NB4 (cell line): ENCODE results near the gene ARHGAP4.

Source experiments
- DNase-seq: peaks from one replicate; pipeline ENCODE4 v3.0.0; 2010; ENCODE audit warnings: low read depth
- H3K4me3 ChIP-seq: one replicate; pipeline ENCODE4 v1.5.1; 2011; ENCODE audit warnings: mild to moderate bottlenecking, low read depth, low read length, moderate library complexity
- CTCF ChIP-seq: IDR thresholded peaks from one replicate; pipeline ENCODE4 v1.5.1; 2012; ENCODE audit warnings: low read depth, low read length
- MYC ChIP-seq: IDR thresholded peaks from 2 replicates; pipeline ENCODE4 v1.6.1; 2011; ENCODE audit warnings: low read depth, low read length
- POLR2A ChIP-seq: IDR thresholded peaks from 2 replicates; pipeline ENCODE4 v1.6.1; 2011; ENCODE audit warnings: mild to moderate bottlenecking; ENCODE audit not compliant: insufficient read length; ENCODE audit errors: extremely low read depth
- TF ChIP-seq, protein P1 (sequence below): IDR thresholded peaks from 2 replicates; pipeline ENCODE4 v1.6.1; 2011; ENCODE audit warnings: low read depth, low read length

ARHGAP4 gene

GRCh38 chrX:153874085-153874365, 52.0 kb downstream of the ARHGAP4 start:
- DNase-seq = no peak
- H3K4me3 ChIP-seq = no peak overlapping the region
- TF ChIP-seq POLR2A = no peak
- no peak for TF ChIP-seq MYC
- TF ChIP-seq CTCF = no peak
- TF ChIP-seq, protein P1, sequence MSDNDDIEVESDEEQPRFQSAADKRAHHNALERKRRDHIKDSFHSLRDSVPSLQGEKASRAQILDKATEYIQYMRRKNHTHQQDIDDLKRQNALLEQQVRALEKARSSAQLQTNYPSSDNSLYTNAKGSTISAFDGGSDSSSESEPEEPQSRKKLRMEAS = no peak

DNA sequence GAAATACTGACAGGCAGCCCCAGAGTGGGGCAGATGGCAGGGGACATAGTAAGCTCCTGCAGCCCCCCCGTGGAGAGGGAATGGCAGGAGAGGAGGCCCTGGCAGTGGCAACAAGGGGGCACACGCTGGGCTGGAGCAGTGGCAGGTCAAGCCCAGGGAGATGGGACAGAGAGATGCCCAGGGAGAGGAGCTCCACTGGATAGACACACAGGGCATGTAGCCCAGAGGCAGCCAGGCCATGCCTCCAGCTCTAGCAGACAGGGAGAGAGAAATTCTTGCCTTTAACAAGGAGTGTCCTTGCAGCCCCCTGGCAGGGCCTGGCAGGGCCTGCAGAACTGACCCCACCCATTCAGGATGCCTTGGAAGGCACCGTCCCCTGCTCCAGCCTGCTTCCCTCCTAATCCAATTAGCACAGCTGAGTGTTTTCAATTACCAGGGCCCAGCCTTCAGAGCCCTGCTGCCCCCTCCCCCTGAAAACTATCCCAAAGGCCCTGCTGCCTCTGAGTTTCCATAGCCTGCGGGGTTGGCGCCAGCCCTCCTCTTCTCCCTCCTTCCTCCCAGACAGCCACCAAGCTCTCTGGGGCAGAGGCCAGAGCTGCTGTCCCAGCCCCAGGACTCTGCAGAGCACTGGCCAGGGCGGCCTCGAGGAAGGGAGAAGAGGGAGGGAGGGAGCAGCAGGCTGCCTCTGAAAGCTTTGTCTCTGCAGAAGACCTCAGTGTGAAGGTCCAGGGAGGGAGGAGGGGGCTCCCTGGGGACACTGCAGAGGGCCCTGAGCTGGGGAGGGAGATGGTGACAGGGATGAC, 52.6 kb downstream of the ARHGAP4 start:
- TF ChIP-seq POLR2A = no peak
- TF ChIP-seq CTCF = no peak
- TF ChIP-seq, protein P1 = no peak
- no peak for TF ChIP-seq MYC
- H3K4me3 ChIP-seq = no peak overlapping the region
- DNase-seq = no peak

- no peak for DNase-seq
- no peak for TF ChIP-seq POLR2A
- TF ChIP-seq, protein P1 = no peak
- no peak for TF ChIP-seq MYC
- no peak for TF ChIP-seq CTCF
- H3K4me3 ChIP-seq = no peak overlapping the region
Measured at GRCh38 chrX:153871946-153872878, 53.9 kb downstream of the ARHGAP4 start.

GRCh38 chrX:153871451-153871850, 54.6 kb downstream of the ARHGAP4 start:
- TF ChIP-seq, protein P1 = no peak
- TF ChIP-seq MYC = no peak
- TF ChIP-seq CTCF = no peak
- TF ChIP-seq POLR2A = no peak
- DNase-seq = no peak
- no peak overlapping the region for H3K4me3 ChIP-seq

DNA sequence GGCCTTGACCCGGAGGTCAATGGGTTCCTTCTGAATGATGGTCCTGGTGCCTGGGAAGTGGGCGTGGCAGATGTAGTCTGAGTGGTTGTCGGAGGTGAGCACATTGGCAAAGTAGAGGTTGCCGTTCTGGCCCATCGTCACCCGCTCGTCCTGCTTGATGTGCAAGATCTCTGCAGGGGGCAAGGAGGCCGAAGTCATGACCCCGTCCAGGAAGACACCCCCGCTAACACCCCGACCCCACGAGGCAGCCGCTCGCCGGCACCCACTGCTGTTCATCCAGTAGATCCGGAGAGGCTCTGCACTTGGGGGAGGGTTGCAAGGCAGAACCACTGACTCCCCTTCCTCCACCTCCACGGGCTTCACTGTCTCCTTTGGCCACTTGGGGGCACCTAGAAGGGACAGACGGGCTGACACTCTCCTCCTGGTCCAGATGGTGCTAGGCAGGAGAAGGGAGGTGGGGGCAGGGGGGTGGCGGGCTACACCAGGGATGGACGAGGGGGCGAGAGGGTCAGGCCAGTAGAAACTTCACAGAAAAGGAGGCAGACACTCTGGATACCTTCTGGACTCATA, 55.2 kb downstream of the ARHGAP4 start:
- no peak for DNase-seq
- H3K4me3 ChIP-seq = no peak overlapping the region
- TF ChIP-seq MYC (no peak), POLR2A (no peak), CTCF (no peak)
- TF ChIP-seq, protein P1 = no peak
